SK-N-SH (cell line): ENCODE data around the gene LMBR1.

ENCODE experiments used
- EZH2phosphoT487 ChIP-seq: fragments of 200-600 bp; sonication (generic); IDR thresholded peaks from 2 replicates; pipeline ENCODE4 v1.6.1; 2017; ENCODE audit warnings: low read depth, mixed run types, mild to moderate bottlenecking, antibody characterized with exemption, moderate library complexity, borderline replicate concordance
- JUND ChIP-seq: IDR thresholded peaks from 2 replicates; pipeline ENCODE4 v1.4.0; 2012
- MEF2A ChIP-seq: IDR thresholded peaks from 2 replicates; pipeline ENCODE4 v1.4.0; 2012; ENCODE audit warnings: low read depth, borderline replicate concordance

- TF ChIP-seq EZH2phosphoT487 (no peak), JUND (no peak), MEF2A (no peak)
These were observed 225.9 kb downstream of the LMBR1 start for GRCh38 chr7:156667110-156667426.
